GM13977 (cell line): ENCODE results near the gene WDR46.
A peak's percentile ranks its signal among the peaks of the same experiment; 100 is the strongest.
"Not testable (repeated sequence)": the region's sequence is repeated elsewhere in the genome, so short reads cannot be mapped to it uniquely, and the experiment has no call there.

ENCODE experiments used
- DNase-seq: peaks from one replicate; pipeline ENCODE4 v3.0.0; 2012; ENCODE audit warnings: low spot score
- CTCF ChIP-seq: IDR thresholded peaks from 2 replicates; pipeline ENCODE4 v1.5.1; 2012; ENCODE audit warnings: mild to moderate bottlenecking, control low read depth; ENCODE audit not compliant: insufficient read depth; ENCODE audit errors: extremely low read depth, missing control alignments
- in situ Hi-C: fragments of 300-500 bp; cut with MboI; formaldehyde crosslinking; loops from one replicate; pipeline ENCODE4 v1.12.0; 2022; ENCODE audit warnings: low sequenced_read_pairs, low pct_unique_long_range_greater_than_20kb, mixed read lengths, inconsistent platforms; ENCODE audit not compliant: unreplicated experiment

WDR46 gene

GRCh38 chr6:33278810-33279209 is 10.2 kb downstream of the WDR46 start:
- TF ChIP-seq CTCF, result no peak
- DNase-seq, result no peak
- in situ Hi-C loops, result no loop called here

- no peak for DNase-seq
- no peak for TF ChIP-seq CTCF
- in situ Hi-C loops, result no loop called here
Observed at GRCh38 chr6:33278392-33278741, 10.7 kb downstream of the WDR46 start.

GRCh38 chr6:33277663-33278391 is 11.2 kb downstream of the WDR46 start:
- DNase-seq, result peak; percentile 55
- TF ChIP-seq CTCF, result no peak
- in situ Hi-C loops, result no loop called here

GRCh38 chr6:33276864-33277662 is 12.0 kb downstream of the WDR46 start, which contains the start of gene B3GALT4:
Gene B3GALT4, plus strand, starts transcription at chr6:33277123. Its CDS starts 297 bp downstream, at chr6:33277420.
- peak; percentile 52 for TF ChIP-seq CTCF

GRCh38 chr6:33276581-33276863 is 12.5 kb downstream of the WDR46 start:
- no peak for TF ChIP-seq CTCF
- DNase-seq, result no peak
- in situ Hi-C loops, result no loop called here

More at GRCh38 chr6:33276864-33277662, 12.0 kb downstream of the WDR46 start, which contains the start of gene B3GALT4:
- in situ Hi-C loops, result no loop called here
- peak; percentile 88 for DNase-seq

- in situ Hi-C loops, DNase-seq: not testable (repeated sequence)
Observed at GRCh38 chr6:33275795-33276580, 13.1 kb downstream of the WDR46 start.
